SK-N-SH (cell line): ENCODE results near the gene RNF149.

ENCODE experiments used
- CHD2 ChIP-seq: fragments of 150-350 bp; IDR thresholded peaks from 2 replicates; pipeline ENCODE4 v1.6.1; 2018; ENCODE audit warnings: low read length; ENCODE audit not compliant: partially characterized antibody
- JUND ChIP-seq: IDR thresholded peaks from 2 replicates; pipeline ENCODE4 v1.4.0; 2012
- POLR2AphosphoS5 ChIP-seq: IDR thresholded peaks from 2 replicates; pipeline ENCODE4 v1.6.1; 2012; ENCODE audit warnings: low read depth, low read length
- TF ChIP-seq, protein P1 (sequence below): fragments of 200-600 bp; sonication (generic); IDR thresholded peaks from 2 replicates; pipeline ENCODE4 v1.6.1; 2017; ENCODE audit warnings: antibody characterized with exemption, mild to moderate bottlenecking, moderate library complexity
- TF ChIP-seq, protein P2 (sequence below): IDR thresholded peaks from 2 replicates; pipeline ENCODE4 v1.4.0; 2012; ENCODE audit warnings: low read depth, borderline replicate concordance

DNA sequence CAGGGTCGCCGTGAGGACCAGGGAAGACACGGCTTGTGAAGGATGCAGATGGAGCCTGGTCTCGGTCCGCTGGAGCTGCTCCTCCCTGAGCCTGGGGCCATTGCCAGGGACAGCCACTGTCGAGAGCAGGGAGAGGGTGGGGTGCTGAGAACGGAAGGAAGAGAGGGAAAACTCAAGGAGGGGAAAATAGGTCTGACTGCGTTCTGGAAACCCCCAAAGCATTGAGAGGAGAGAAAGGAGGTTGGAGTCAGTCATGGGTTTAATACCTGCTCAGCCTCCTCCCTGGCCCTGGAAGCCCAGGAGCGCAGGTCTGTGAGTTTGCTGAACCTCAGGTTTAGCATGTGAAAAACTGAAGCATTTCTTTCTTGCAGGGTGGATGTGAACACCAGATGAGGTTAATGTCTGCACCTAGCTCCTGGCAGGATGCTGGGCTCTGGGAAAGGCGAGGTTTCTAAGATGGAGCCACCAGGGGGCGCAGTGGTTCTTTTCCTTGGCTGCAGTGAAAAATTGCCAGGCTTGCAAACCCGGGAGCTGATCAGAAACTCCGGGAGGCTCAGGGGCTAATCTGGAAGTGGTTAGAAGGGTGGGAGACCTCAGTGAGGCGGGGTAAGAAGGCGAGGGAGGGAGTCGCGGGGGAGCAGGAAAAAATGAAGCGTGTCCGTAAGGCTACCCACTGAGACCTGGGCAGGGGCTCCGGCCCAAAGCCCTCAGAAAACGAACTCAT is 33.6 kb upstream of the RNF149 start:
- TF ChIP-seq, protein P1, sequence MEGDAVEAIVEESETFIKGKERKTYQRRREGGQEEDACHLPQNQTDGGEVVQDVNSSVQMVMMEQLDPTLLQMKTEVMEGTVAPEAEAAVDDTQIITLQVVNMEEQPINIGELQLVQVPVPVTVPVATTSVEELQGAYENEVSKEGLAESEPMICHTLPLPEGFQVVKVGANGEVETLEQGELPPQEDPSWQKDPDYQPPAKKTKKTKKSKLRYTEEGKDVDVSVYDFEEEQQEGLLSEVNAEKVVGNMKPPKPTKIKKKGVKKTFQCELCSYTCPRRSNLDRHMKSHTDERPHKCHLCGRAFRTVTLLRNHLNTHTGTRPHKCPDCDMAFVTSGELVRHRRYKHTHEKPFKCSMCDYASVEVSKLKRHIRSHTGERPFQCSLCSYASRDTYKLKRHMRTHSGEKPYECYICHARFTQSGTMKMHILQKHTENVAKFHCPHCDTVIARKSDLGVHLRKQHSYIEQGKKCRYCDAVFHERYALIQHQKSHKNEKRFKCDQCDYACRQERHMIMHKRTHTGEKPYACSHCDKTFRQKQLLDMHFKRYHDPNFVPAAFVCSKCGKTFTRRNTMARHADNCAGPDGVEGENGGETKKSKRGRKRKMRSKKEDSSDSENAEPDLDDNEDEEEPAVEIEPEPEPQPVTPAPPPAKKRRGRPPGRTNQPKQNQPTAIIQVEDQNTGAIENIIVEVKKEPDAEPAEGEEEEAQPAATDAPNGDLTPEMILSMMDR = peak; percentile 79
- TF ChIP-seq JUND (no peak), POLR2AphosphoS5 (no peak), CHD2 (no peak)
- TF ChIP-seq, protein P2, sequence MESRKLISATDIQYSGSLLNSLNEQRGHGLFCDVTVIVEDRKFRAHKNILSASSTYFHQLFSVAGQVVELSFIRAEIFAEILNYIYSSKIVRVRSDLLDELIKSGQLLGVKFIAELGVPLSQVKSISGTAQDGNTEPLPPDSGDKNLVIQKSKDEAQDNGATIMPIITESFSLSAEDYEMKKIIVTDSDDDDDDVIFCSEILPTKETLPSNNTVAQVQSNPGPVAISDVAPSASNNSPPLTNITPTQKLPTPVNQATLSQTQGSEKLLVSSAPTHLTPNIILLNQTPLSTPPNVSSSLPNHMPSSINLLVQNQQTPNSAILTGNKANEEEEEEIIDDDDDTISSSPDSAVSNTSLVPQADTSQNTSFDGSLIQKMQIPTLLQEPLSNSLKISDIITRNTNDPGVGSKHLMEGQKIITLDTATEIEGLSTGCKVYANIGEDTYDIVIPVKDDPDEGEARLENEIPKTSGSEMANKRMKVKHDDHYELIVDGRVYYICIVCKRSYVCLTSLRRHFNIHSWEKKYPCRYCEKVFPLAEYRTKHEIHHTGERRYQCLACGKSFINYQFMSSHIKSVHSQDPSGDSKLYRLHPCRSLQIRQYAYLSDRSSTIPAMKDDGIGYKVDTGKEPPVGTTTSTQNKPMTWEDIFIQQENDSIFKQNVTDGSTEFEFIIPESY = no peak
